ENCODE measurements around the gene IKZF3. TPM values are rescaled to one million over a fixed set of nuclear protein-coding genes. Genes with fewer than 3 reads are reported as not detected.
A peak's percentile ranks its signal among the peaks of the same experiment; 100 is the strongest.
"Not testable (repeated sequence)": the region's sequence is repeated elsewhere in the genome, so short reads cannot be mapped to it uniquely, and the experiment has no call there.

IKZF3 gene
- total RNA-seq, 1 donor: not detected

GRCh38 chr17:39753514-39754160, 110.5 kb downstream of the IKZF3 start:
- DNase-seq (ENCODE audit: low read depth): no peak

GRCh38 chr17:39752241-39752881, 111.8 kb downstream of the IKZF3 start:
- DNase-seq (ENCODE audit: low read depth): no peak
- TF ChIP-seq CTCF (IDR thresholded peaks at IDR 0.05; ENCODE audit: insufficient read depth, low read length): no peak
- no peak overlapping the region for H3K4me3 ChIP-seq (ENCODE audit: low read depth, low read length)

More at GRCh38 chr17:39753514-39754160, 110.5 kb downstream of the IKZF3 start:
- no peak for TF ChIP-seq CTCF (IDR thresholded peaks at IDR 0.05; ENCODE audit: insufficient read depth, low read length)
- H3K4me3 ChIP-seq (ENCODE audit: low read depth, low read length): peak overlapping the region; percentile 70

DNA sequence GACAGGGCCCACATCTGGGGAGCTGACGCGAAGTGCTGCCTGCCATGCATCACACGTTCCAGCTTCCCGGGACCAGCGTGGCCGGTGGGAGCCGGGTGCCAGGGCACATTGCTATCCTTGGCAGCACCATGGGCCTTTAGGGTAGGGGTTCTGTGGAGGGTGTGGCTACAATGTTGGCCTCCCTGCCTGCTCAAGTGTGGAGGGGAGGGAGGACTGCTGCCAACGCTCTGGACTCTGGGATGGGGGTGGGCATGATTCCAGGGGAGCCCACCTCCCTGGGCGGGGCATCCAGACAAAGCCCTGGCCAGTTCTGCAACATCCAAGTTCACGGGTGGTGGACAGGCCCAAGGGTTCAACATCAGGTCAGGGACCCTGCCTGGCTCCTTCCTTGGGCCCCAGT, 112.5 kb downstream of the IKZF3 start:
- no peak for TF ChIP-seq CTCF (IDR thresholded peaks at IDR 0.05; ENCODE audit: insufficient read depth, low read length)

GRCh38 chr17:39751016-39751543, 113.0 kb downstream of the IKZF3 start:
- no peak for TF ChIP-seq CTCF (IDR thresholded peaks at IDR 0.05; ENCODE audit: insufficient read depth, low read length)
- no peak overlapping the region for H3K4me3 ChIP-seq (ENCODE audit: low read depth, low read length)
- DNase-seq (ENCODE audit: low read depth): no peak

More for the DNA sequence above, 112.5 kb downstream of the IKZF3 start:
- no peak overlapping the region for H3K4me3 ChIP-seq (ENCODE audit: low read depth, low read length)
- DNase-seq (ENCODE audit: low read depth): no peak

DNA sequence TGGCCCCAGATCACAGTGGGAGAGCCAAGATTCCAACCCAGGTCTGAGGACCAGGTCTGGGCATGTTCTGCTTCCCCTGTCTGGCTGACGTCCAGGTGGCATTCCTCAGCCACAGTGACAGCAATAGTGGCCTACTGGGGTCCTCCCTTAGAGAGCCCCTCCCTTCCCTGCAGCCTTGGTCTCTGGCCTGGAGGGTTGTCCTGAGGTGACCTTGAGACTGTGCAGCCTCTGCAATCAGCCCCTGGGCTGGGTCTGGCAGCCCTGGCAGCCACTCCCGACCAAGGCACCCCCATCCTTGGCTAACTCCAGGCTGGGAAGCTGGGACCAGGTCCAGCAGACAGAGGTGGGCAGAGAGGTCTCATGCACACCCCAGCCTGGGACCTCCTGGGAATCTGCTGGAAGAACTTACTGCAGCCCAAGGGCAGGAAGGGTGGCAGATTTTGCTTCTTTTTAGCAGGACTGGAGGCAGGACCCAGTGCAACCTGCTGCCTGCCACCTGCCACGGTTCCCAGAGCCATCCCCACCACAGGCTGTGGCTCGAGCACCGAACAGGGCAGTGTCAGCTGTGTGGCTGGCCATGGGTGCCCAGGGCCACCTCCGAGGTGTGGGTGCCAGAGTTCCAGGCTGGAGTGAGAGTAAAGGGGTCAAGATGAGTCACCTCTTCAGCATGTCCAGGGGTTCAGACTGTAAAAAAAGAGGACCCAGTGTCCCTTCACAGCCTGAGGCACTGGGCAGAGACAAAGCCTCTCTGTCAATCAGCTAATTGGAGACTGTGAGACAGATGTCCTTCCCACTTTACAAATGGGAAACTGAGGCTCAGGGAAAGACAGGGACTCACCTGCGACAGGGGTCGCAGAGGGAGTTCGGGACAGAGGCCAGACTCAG, 113.7 kb downstream of the IKZF3 start:
- TF ChIP-seq CTCF (IDR thresholded peaks at IDR 0.05; ENCODE audit: insufficient read depth, low read length): no peak
- H3K4me3 ChIP-seq (ENCODE audit: low read depth, low read length): no peak overlapping the region
- DNase-seq (ENCODE audit: low read depth): no peak

DNA sequence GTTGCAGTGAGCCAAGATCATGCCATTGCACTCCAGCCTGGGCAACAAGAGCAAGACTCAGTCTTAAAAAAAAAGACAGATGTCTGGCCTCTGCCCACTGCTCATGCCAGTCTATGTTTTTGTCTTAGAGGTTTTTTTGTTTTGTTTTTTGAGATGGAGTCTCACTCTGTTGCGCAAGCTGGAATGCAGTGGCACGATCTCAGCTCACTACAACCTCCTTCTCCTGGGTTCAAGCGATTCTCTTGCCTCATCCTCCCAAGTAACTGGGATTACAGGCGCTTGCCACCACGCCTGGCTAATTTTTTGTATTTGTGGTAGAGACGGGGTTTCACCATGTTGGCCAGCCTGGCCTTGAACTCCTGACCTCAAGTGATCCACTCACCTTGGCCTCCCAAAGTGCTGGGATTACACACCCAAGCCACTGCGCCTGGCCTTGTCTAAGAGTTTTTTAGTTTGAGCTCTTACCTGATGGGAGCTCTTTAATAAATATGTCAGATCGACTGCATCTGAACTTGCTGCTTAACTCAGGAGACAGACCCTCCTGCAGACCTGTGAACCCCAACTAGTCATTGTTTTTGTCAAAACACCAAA, 115.6 kb downstream of the IKZF3 start:
- H3K4me3 ChIP-seq (ENCODE audit: low read depth, low read length); DNase-seq (ENCODE audit: low read depth): not testable (repeated sequence)
